Superior temporal gyrus (tissue), 1 donor: Measurements from ENCODE around the gene THRAP3.
"Not testable (repeated sequence)": the region's sequence is repeated elsewhere in the genome, so short reads cannot be mapped to it uniquely, and the experiment has no call there.

Experiments
- DNase-seq: peaks from one replicate; pipeline ENCODE4 v3.0.0-alpha.2; 2016; ENCODE audit errors: extremely low spot score

Gene THRAP3

GRCh38 chr1:36247538-36247937 is 23.3 kb downstream of the THRAP3 start:
- no peak for DNase-seq

GRCh38 chr1:36248250-36248894 is 24.1 kb downstream of the THRAP3 start:
- DNase-seq = no peak

- no peak for DNase-seq
Measured at GRCh38 chr1:36251794-36252481, 27.7 kb downstream of the THRAP3 start.

- DNase-seq = not testable (repeated sequence)
Measured at GRCh38 chr1:36252482-36252824, 28.2 kb downstream of the THRAP3 start.

- no peak for DNase-seq
Measured at GRCh38 chr1:36253161-36253862, 29.1 kb downstream of the THRAP3 start.

- DNase-seq = no peak
Measured at GRCh38 chr1:36256558-36257374, 32.5 kb downstream of the THRAP3 start.

GRCh38 chr1:36257375-36257767 is 33.1 kb downstream of the THRAP3 start:
- DNase-seq = no peak

- no peak for DNase-seq
Measured at GRCh38 chr1:36258960-36259344, 34.7 kb downstream of the THRAP3 start.

GRCh38 chr1:36268981-36269380 is 44.7 kb downstream of the THRAP3 start:
- no peak for DNase-seq

GRCh38 chr1:36269408-36269838 is 45.2 kb downstream of the THRAP3 start:
- DNase-seq = no peak

GRCh38 chr1:36273024-36273423 is 48.8 kb downstream of the THRAP3 start:
- DNase-seq = no peak

- no peak for DNase-seq
Measured at GRCh38 chr1:36274201-36274600, 50.0 kb downstream of the THRAP3 start.

- no peak for DNase-seq
Measured at GRCh38 chr1:36276688-36277087, 52.4 kb downstream of the THRAP3 start.

GRCh38 chr1:36279110-36279788 is 55.0 kb downstream of the THRAP3 start:
- no peak for DNase-seq

- DNase-seq = no peak
Measured at GRCh38 chr1:36279789-36280296, 55.6 kb downstream of the THRAP3 start.

GRCh38 chr1:36284061-36284460 is 59.8 kb downstream of the THRAP3 start:
- no peak for DNase-seq

GRCh38 chr1:36284517-36284916 is 60.3 kb downstream of the THRAP3 start:
- DNase-seq = no peak

GRCh38 chr1:36285443-36286101 is 61.3 kb downstream of the THRAP3 start:
- DNase-seq = peak; percentile 93

GRCh38 chr1:36286802-36287201 is 62.6 kb downstream of the THRAP3 start:
- no peak for DNase-seq

- no peak for DNase-seq
Measured at GRCh38 chr1:36287595-36287994, 63.4 kb downstream of the THRAP3 start.

GRCh38 chr1:36295390-36295789 is 71.1 kb downstream of the THRAP3 start:
- DNase-seq = no peak
